PC-9 (cell line): Measurements from ENCODE around the gene MFSD12. TPM values are rescaled to one million over a fixed set of nuclear protein-coding genes. Genes with fewer than 3 reads are reported as not detected.
A peak's percentile ranks its signal among the peaks of the same experiment; 100 is the strongest.

Experiments used
- BruUV-seq: library from RNA; stranded (reverse); fragments of 400-500 nt; replicated peaks from 2 replicates; lab custom pipeline; 2021; lab: Mats Ljungman, UMichigan
- CTCF ChIA-PET: fragments of 300-600 bp; sonication (Branson Sonifier 250); formaldehyde crosslinking; loops from one replicate; lab custom pipeline; 2022; ENCODE audit warnings: antibody characterized with exemption; lab: Charles Lee
- POLR2A ChIA-PET: fragments of 300-600 bp; sonication (Branson Sonifier 250); formaldehyde crosslinking; loops from one replicate; lab custom pipeline; 2022; ENCODE audit warnings: antibody characterized with exemption; ENCODE audit not compliant: unreplicated experiment; lab: Charles Lee
- DNase-seq, 2 experiments: peaks; one replicate each; pipeline versions ENCODE4 v3.0.0 to v3.0.0-alpha.2; 2015 to 2022; ENCODE audit warnings: mixed read lengths in 1 of 2
- H2AFZ ChIP-seq: fragments of 200-600 bp; sonication (generic); 2 replicates; pipeline ENCODE4 v1.8.1; 2017; ENCODE audit warnings: antibody characterized with exemption
- H3F3A ChIP-seq: fragments of 200-600 bp; sonication (generic); 2 replicates; pipeline ENCODE4 v1.8.1; 2017; ENCODE audit warnings: antibody characterized with exemption, mild to moderate bottlenecking, low read depth; ENCODE audit not compliant: insufficient read depth
- H3K27ac ChIP-seq: fragments of 200-600 bp; sonication (generic); 2 replicates; pipeline ENCODE4 v1.6.1; 2016; ENCODE audit warnings: mixed run types
- H3K27me3 ChIP-seq: fragments of 200-600 bp; sonication (generic); 2 replicates; pipeline ENCODE4 v1.6.1; 2016; ENCODE audit warnings: low read depth, mixed run types; ENCODE audit not compliant: insufficient read depth
- H3K36me3 ChIP-seq: fragments of 200-600 bp; sonication (generic); 2 replicates; pipeline ENCODE4 v1.6.1; 2016; ENCODE audit warnings: low read depth, mixed run types
- H3K4me1 ChIP-seq: fragments of 200-600 bp; sonication (generic); replicated peaks from 2 replicates; pipeline ENCODE4 v1.6.1; 2016; ENCODE audit warnings: mixed run types; ENCODE audit not compliant: insufficient read depth
- H3K4me2 ChIP-seq: fragments of 200-600 bp; sonication (generic); 2 replicates; pipeline ENCODE4 v1.6.1; 2017; ENCODE audit warnings: mixed run types
- H3K4me3 ChIP-seq: fragments of 200-600 bp; sonication (generic); 2 replicates; pipeline ENCODE4 v1.6.1; 2016; ENCODE audit warnings: mixed run types
- H3K79me2 ChIP-seq: fragments of 200-600 bp; sonication (generic); 2 replicates; pipeline ENCODE4 v1.6.1; 2017; ENCODE audit warnings: low read depth, mixed run types
- H3K9me2 ChIP-seq: fragments of 200-600 bp; sonication (generic); 2 replicates; pipeline ENCODE4 v1.8.1; 2017; ENCODE audit warnings: mild to moderate bottlenecking; ENCODE audit not compliant: insufficient read depth
- H3K9me3 ChIP-seq: fragments of 200-600 bp; sonication (generic); 2 replicates; pipeline ENCODE4 v1.8.1; 2016; ENCODE audit warnings: low read depth; ENCODE audit not compliant: insufficient read depth
- H4K20me1 ChIP-seq: fragments of 200-600 bp; sonication (generic); 2 replicates; pipeline ENCODE4 v1.8.1; 2017; ENCODE audit not compliant: insufficient read depth
- EZH2 ChIP-seq: fragments of 200-600 bp; sonication (generic); IDR thresholded peaks from 2 replicates; pipeline ENCODE4 v1.8.0; 2017; ENCODE audit warnings: antibody characterized with exemption, low read depth
- intact Hi-C: fragments of 100-400 bp; cut with micrococcal nuclease; formaldehyde crosslinking; loops from one replicate; pipeline ENCODE4 v1.10.0; 2022; ENCODE audit not compliant: unreplicated experiment
- total RNA-seq: library from RNA; stranded (reverse); gene quantifications from 2 replicates; pipeline ENCODE4 v1.2.3, GENCODE V29; 2021
- TF ChIP-seq, protein P1 (sequence below): fragments of 200-600 bp; sonication (generic); conservative IDR thresholded peaks from 2 replicates; pipeline ENCODE4 v1.6.1; 2017; ENCODE audit warnings: mixed run types, antibody characterized with exemption, mild to moderate bottlenecking, moderate library complexity

Gene MFSD12
- total RNA-seq, 1 experiment from 2014 or later: 70.0 TPM

DNA sequence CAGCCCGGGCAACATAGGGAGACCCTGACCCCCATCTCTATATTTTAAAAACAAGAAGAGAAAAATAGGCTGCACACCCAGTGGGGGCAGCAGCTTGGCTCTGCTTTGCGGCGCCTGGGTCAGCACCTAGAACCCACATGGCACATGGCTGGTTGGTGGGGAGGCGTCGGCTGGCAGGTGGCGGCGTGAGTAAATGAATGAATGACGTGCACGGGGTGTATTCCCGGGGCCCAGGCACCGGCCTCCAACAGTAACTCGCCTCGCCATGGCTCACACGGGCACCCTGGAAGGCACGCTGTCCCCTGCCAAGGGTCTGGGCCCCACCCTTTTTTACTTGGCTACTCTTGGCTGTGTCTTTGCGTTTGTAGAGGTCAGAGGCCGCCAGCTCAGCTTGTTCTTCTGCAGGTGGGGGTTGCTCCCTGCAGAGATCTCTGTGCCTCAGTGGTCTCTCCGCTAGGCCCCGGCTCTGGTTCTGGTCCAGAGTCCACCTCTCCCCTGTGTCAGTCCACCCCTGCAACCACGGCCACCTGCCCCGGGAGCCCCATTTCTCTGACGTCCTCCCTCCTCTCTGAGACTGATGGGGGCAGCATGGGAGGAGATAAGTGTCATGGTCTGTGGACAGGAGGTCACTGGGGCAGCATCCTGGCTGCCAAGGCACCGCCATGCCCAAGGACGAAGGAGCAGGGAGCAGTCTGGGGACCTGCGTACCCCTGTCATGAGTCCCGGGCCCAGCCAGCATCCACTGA, 45.7 kb downstream of the MFSD12 start:
- H3K4me1 ChIP-seq: 0 out of 2 replicates have a peak, but pooled peaks cover 7% of the 10 kb centered on the region
- H3K9me3 ChIP-seq: no peaks in the 10 kb centered on the region
- no peaks in the 10 kb centered on the region for H3F3A ChIP-seq
- H3K4me2 ChIP-seq: no peak overlapping the region
- no peaks in the 10 kb centered on the region for H3K27me3 ChIP-seq
- POLR2A ChIA-PET: no interaction called here
- intact Hi-C loops: no loop called here
- H3K4me3 ChIP-seq: no peak overlapping the region
- H2AFZ ChIP-seq: no peak overlapping the region
- H3K79me2 ChIP-seq: peaks cover 69% of the 10 kb centered on the region
- DNase-seq: no peak
- H3K9me2 ChIP-seq: no peaks in the 10 kb centered on the region
- H3K27ac ChIP-seq: no peak overlapping the region
- CTCF ChIA-PET: no interaction called here
- H3K36me3 ChIP-seq: no peaks in the 10 kb centered on the region
- peaks cover 22% of the 10 kb centered on the region for H4K20me1 ChIP-seq
- TF ChIP-seq EZH2: no peak
- TF ChIP-seq, protein P1, sequence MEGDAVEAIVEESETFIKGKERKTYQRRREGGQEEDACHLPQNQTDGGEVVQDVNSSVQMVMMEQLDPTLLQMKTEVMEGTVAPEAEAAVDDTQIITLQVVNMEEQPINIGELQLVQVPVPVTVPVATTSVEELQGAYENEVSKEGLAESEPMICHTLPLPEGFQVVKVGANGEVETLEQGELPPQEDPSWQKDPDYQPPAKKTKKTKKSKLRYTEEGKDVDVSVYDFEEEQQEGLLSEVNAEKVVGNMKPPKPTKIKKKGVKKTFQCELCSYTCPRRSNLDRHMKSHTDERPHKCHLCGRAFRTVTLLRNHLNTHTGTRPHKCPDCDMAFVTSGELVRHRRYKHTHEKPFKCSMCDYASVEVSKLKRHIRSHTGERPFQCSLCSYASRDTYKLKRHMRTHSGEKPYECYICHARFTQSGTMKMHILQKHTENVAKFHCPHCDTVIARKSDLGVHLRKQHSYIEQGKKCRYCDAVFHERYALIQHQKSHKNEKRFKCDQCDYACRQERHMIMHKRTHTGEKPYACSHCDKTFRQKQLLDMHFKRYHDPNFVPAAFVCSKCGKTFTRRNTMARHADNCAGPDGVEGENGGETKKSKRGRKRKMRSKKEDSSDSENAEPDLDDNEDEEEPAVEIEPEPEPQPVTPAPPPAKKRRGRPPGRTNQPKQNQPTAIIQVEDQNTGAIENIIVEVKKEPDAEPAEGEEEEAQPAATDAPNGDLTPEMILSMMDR: no peak
- no TSS peak for BruUV-seq

DNA sequence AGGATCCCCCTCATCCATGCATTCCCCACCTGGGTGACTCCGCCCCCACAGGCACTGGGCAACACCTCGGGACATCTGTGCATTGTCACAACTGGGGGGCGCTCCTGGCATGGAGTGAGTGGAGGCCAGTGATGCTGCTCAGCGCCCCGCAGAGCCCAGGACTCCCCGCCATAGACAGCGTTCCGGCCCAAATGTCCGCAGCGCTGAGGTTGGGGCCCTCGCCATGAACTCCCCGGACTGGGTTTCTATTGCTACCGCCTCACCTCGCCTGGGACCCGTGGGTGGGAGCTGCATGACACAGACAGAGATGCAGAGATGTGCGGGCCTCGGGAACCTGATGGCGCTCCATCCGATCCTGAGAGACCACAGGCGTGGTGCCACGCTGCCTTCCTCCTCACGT, 46.7 kb downstream of the MFSD12 start:
- CTCF ChIA-PET: no interaction called here
- no TSS peak for BruUV-seq
- H4K20me1 ChIP-seq: peaks cover 22% of the 10 kb centered on the region

DNA sequence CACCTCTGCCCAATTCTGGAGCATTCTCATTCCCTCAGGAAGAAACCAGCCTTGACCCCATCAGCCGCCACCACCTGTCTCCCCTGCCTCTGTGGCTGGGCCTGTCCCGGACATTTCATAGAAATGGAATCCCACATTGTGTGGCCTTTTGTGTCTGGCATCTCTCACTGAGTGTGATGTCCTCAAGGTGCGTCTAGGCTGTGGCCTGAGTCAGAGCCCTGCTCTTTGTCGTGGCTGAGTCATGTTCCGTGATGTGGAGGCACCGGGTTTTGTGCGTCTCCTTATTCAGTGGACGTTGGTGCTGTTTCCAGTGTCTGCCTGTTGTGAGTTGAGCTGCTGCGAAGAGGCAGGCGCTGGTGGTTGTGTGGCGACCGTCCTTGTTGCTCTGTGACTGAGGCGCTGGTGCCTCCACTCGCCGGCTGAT, 47.8 kb downstream of the MFSD12 start:
- intact Hi-C loops: no loop called here
- Histone ChIP-seq H2AFZ (no peak overlapping the region), H3K79me2 (peaks cover 63% of the 10 kb centered on the region), H4K20me1 (peaks cover 22% of the 10 kb centered on the region), H3F3A (peaks cover 12% of the 10 kb centered on the region; the same call in 1 of the 2 replicates), H3K4me3 (no peak overlapping the region), H3K9me3 (no peaks in the 10 kb centered on the region), H3K9me2 (no peaks in the 10 kb centered on the region), H3K27me3 (no peaks in the 10 kb centered on the region), H3K4me2 (no peak overlapping the region), H3K36me3 (no peaks in the 10 kb centered on the region), H3K27ac (no peak overlapping the region), H3K4me1 (0 out of 2 replicates have a peak, but pooled peaks cover 10% of the 10 kb centered on the region)
- TF ChIP-seq EZH2: no peak
- TF ChIP-seq, protein P1: no peak
- ChIA-PET POLR2A (interaction anchor here (0.6 to 0.7 kb wide), 3 partner anchors 32 to 959 kb away, joined by 3 to 7 read pairs (median 4); no protein-coding TSS in a partner anchor), CTCF (no interaction called here)
- BruUV-seq: no TSS peak
- DNase-seq: peak in 1 of 2 experiments; percentile 60

More for the DNA sequence above, 46.7 kb downstream of the MFSD12 start:
- Histone ChIP-seq H3K4me1 (0 out of 2 replicates have a peak, but pooled peaks cover 7% of the 10 kb centered on the region), H3F3A (peaks cover under 1% of the 10 kb centered on the region; the same call in 1 of the 2 replicates), H3K9me3 (no peaks in the 10 kb centered on the region), H3K27ac (no peak overlapping the region), H3K9me2 (no peaks in the 10 kb centered on the region), H3K4me2 (no peak overlapping the region), H2AFZ (no peak overlapping the region), H3K79me2 (peaks cover 64% of the 10 kb centered on the region), H3K27me3 (no peaks in the 10 kb centered on the region), H3K4me3 (no peak overlapping the region), H3K36me3 (no peaks in the 10 kb centered on the region)
- POLR2A ChIA-PET: no interaction called here
- no peak for DNase-seq
- intact Hi-C loops: no loop called here
- TF ChIP-seq EZH2: no peak
- TF ChIP-seq, protein P1: no peak
